NOMO-1 treated with DMSO at 0.1 percent for 48 hours (cell line): Measurements from ENCODE around the gene MAP3K3.

Source experiments
- DNase-seq: peaks from one replicate; lab custom pipeline; 2025; ENCODE audit not compliant: unreplicated experiment; lab: John Stamatoyannopoulos, UW

The MAP3K3 gene

DNA sequence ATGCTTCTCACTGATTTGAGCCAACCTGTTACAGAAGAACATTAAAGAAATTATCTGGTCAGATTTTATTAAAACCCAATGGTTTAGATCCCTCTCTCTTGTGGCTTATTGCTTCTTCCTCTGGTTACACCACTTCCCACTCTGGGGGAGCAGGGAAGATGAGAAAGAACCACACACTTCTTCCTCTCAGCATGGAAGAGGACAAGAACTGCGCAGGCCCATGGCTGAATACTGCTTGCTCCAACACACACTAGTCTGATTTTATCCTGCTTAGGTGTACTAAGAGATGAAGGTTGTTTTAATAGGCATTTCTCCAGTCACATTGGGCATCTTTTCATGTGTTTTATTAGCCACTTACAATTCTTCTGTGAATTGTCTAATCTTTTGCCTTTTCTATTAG lies 27.6 kb downstream of the MAP3K3 start:
- peak; percentile 24 for DNase-seq

GRCh38 chr17:63652106-63652505 lies 29.9 kb downstream of the MAP3K3 start:
- peak; percentile 59 for DNase-seq

GRCh38 chr17:63653050-63653449 lies 30.8 kb downstream of the MAP3K3 start:
- no peak for DNase-seq

GRCh38 chr17:63657786-63658185 lies 35.6 kb downstream of the MAP3K3 start:
- DNase-seq: no peak

DNA sequence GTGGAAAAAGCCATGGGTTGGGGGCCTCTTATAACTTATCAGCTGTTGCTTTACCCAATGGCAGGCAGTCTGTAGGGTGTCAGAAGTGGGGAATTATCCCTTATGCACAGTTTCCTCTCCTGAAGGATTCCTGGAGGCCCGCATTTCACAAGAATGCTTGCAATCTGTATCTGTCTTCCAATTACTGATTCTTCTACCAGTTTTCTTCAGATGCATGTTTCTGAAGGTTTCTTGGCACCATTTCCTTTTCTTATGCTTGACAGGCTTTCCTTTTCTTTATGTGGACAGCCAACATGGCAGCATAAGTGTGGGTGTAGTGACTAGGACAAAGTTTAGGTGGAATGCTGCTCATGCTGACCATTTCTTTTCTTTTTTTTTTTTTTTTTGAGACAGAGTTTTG lies 36.1 kb downstream of the MAP3K3 start:
- DNase-seq: no peak

DNA sequence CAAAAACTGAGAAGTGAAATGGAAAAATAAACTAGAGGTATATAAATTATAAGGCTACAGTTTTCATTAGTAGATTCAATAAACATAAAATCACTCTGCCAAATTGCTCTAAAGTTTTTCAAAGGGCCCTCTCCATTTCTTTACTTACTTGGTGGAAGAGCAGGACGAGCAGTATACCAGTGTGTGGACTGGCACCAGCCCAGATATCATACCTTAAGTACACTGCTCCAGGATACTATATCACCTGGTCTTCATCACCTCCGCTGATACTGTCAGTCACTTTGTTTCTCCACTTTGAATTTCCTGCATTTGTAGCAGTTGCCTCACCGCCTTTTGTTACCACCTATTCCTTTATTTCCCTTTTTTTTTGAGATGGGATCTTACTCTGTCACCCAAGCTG lies 37.6 kb downstream of the MAP3K3 start:
- no peak for DNase-seq

GRCh38 chr17:63665527-63666214 lies 43.5 kb downstream of the MAP3K3 start:
- DNase-seq: peak; percentile 95

DNA sequence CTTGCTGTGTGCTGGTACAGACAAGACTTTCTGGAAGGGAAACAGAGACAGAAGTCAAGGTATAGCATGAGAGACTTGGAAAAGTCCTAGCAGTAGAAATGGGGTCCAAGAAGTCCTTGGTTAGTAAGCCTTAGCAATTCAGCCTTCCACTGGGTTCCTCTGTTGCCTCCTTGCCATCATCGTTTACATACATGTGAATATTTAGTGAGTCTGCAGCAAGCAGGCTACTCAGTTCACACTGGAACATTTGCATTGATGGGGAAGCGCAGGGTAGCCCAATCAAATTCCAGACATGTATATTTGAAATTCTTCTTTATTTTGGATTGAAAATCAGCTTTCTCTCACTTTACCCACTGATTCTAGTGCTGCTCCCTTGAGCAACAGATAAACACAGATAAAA lies 50.6 kb downstream of the MAP3K3 start:
- DNase-seq: no peak

DNA sequence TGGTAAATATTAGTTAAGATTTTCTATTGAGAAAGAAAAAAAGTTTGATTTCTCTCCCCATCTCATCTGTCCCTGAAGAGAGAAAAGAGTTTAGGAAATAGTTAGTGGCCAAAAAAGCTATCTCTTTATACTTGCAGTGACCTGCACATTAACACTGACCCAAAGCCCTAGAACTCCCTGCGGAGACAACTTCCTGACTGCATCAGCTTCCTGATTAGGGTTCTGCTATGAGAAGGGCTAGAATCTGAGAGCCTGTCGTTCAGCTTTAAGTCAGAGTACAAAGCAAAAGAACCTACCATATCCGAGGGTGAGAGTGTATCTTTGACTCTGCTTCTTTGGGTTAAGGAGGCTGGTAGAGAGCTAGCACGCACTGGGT lies 53.0 kb downstream of the MAP3K3 start:
- DNase-seq: no peak

- no peak for DNase-seq
Measured at GRCh38 chr17:63675607-63676546, 53.7 kb downstream of the MAP3K3 start.

- DNase-seq: no peak
Measured at GRCh38 chr17:63676584-63676983, 54.4 kb downstream of the MAP3K3 start.

- no peak for DNase-seq
Measured at GRCh38 chr17:63679214-63679613, 57.0 kb downstream of the MAP3K3 start.

- no peak for DNase-seq
Measured at GRCh38 chr17:63680700-63681099, 58.5 kb downstream of the MAP3K3 start.

- DNase-seq: no peak
Measured at GRCh38 chr17:63681530-63681929, 59.3 kb downstream of the MAP3K3 start.

DNA sequence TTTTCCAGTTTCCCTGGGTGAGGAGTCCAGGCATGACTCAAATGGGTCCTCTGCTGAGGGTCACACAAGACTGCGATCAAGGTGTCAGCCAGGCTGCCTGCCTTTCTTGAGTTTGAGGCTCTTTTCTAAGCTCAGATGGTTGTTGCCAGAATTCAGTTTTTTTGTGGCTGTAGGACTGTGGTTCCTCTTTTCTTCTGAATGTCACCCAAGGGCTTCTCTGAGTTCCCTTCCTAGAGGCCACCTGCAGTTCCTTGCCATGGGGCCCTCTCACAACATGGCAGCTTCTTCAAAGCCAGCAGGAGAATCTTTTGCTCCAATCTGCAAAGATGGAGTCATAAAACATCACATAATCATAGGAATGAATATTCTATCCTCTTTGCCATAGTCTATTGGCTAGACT lies 60.2 kb downstream of the MAP3K3 start:
- DNase-seq: no peak

- DNase-seq: no peak
Measured at GRCh38 chr17:63682981-63683380, 60.8 kb downstream of the MAP3K3 start.

- DNase-seq: no peak
Measured at GRCh38 chr17:63685041-63685440, 62.8 kb downstream of the MAP3K3 start.

DNA sequence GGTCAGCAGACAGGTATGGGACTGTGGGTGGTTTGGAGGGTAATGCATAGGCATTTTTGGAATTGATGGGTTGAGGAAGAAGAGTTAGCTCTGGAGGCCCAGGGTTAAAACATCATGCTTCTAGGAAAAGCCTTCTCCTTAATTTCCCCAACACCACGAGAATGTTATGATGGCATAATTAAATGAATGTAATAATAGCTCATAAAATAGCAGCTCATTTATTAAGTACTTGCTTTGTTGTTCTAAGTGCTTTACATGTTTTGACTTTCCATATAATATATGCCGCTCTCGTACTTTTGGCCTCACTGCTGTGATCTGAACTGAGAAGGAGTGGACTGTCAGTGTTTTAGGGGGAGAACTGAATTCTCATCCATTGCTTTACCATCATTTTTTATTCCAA lies 63.4 kb downstream of the MAP3K3 start:
- no peak for DNase-seq

- DNase-seq: no peak
Measured at GRCh38 chr17:63686138-63686685, 64.0 kb downstream of the MAP3K3 start.

GRCh38 chr17:63688396-63689020 lies 66.3 kb downstream of the MAP3K3 start:
- DNase-seq: no peak

GRCh38 chr17:63689479-63689878 lies 67.3 kb downstream of the MAP3K3 start:
- DNase-seq: no peak
